CD14-positive monocyte (primary cell): Measurements from ENCODE around the gene IGLL5. TPM values are rescaled to one million over a fixed set of nuclear protein-coding genes. Genes with fewer than 3 reads are reported as not detected.
A peak's percentile ranks its signal among the peaks of the same experiment; 100 is the strongest.

Experiments
- DNase-seq, 3 donors: peaks; one replicate each; pipeline ENCODE4 v3.0.0-alpha.2; 2011 to 2022
- H2AFZ ChIP-seq: 2 replicates; pipeline ENCODE4 v1.6.0; 2012; ENCODE audit warnings: mild to moderate bottlenecking, low read depth, low read length, inconsistent platforms; ENCODE audit not compliant: insufficient read depth, poor library complexity, severe bottlenecking
- H3K27ac ChIP-seq, 2 donors: 1 replicate in 1 of 2; 2 replicates in 1 of 2; pipeline ENCODE4 v1.5.1; 2012 to 2013; ENCODE audit warnings: low read length in 2 of 2, control low read depth in 1 of 2, inconsistent platforms in 1 of 2, low read depth in 1 of 2, mild to moderate bottlenecking in 1 of 2
- H3K27me3 ChIP-seq, 2 donors: one replicate each; pipeline versions ENCODE4 v1.6.0 to v1.6.1; 2011 to 2013; ENCODE audit warnings: low read length in 2 of 2; ENCODE audit not compliant: control insufficient read depth in 2 of 2, insufficient read depth in 2 of 2
- H3K36me3 ChIP-seq, 2 donors: replicated peaks in 1 of 2; 1 replicate in 1 of 2; 2 replicates in 1 of 2; pipeline versions ENCODE4 v1.5.1 to v1.6.1; 2012 to 2013; ENCODE audit warnings: low read length in 2 of 2, control low read depth in 1 of 2, inconsistent platforms in 1 of 2, mild to moderate bottlenecking in 1 of 2; ENCODE audit not compliant: insufficient read depth in 2 of 2, control insufficient read depth in 1 of 2
- H3K4me1 ChIP-seq, 2 donors: 1 replicate in 1 of 2; 2 replicates in 1 of 2; pipeline versions ENCODE4 v1.5.1 to v1.6.1; 2012 to 2013; ENCODE audit warnings: low read length in 2 of 2, control low read depth in 1 of 2, inconsistent platforms in 1 of 2, mild to moderate bottlenecking in 1 of 2, moderate library complexity in 1 of 2; ENCODE audit not compliant: insufficient read depth in 2 of 2, control insufficient read depth in 1 of 2
- H3K4me2 ChIP-seq: replicated peaks from 2 replicates; pipeline ENCODE3; 2012; ENCODE audit warnings: low read length, moderate library complexity, mild to moderate bottlenecking; ENCODE audit not compliant: poor library complexity, severe bottlenecking; ENCODE audit errors: extremely low read depth
- H3K4me3 ChIP-seq, 3 experiments: fragments of 200-600 bp in 1 of 3; sonication (generic) in 1 of 3; replicated peaks in 1 of 3; 1 replicate in 2 of 3; 2 replicates in 1 of 3; pipeline ENCODE4 v1.5.1; 2011 to 2013; ENCODE audit warnings: low read length in 3 of 3, mild to moderate bottlenecking in 3 of 3, control low read depth in 2 of 3, low read depth in 2 of 3, inconsistent platforms in 1 of 3, moderate library complexity in 1 of 3
- H3K79me2 ChIP-seq: 2 replicates; pipeline ENCODE4 v1.6.0; 2012; ENCODE audit warnings: mild to moderate bottlenecking, control low read depth, inconsistent platforms, low read length, moderate library complexity; ENCODE audit not compliant: insufficient read depth
- H3K9ac ChIP-seq: 2 replicates; pipeline ENCODE4 v1.6.0; 2017; ENCODE audit warnings: low read length, mild to moderate bottlenecking; ENCODE audit not compliant: insufficient read depth, poor library complexity, severe bottlenecking
- H3K9me3 ChIP-seq, 2 donors: replicated peaks in 1 of 2; 1 replicate in 1 of 2; 2 replicates in 1 of 2; pipeline versions ENCODE4 v1.5.1 to v1.6.1; 2012 to 2013; ENCODE audit warnings: low read length in 2 of 2, control low read depth in 1 of 2; ENCODE audit not compliant: control insufficient read depth in 1 of 2, insufficient read depth in 1 of 2
- H4K20me1 ChIP-seq: 2 replicates; pipeline ENCODE4 v1.6.0; 2012; ENCODE audit warnings: mild to moderate bottlenecking, low read length, control low read depth, moderate library complexity; ENCODE audit not compliant: insufficient read depth
- H3K27ac Mint-ChIP-seq, 7 donors: one replicate each; pipeline ENCODE4 v1.8.0; 2020; ENCODE audit warnings: mild to moderate bottlenecking in 7 of 7, mixed read lengths in 7 of 7, moderate library complexity in 6 of 7, inconsistent platforms in 2 of 7
- H3K27me3 Mint-ChIP-seq, 3 donors: one replicate each; pipeline ENCODE4 v1.8.0; 2021 to 2022; ENCODE audit warnings: low read depth in 3 of 3, mild to moderate bottlenecking in 3 of 3, mixed read lengths in 3 of 3, moderate library complexity in 3 of 3, inconsistent platforms in 1 of 3
- H3K36me3 Mint-ChIP-seq, 2 donors: one replicate each; pipeline ENCODE4 v1.8.0; 2020; ENCODE audit warnings: mixed read lengths in 2 of 2, inconsistent platforms in 1 of 2, mild to moderate bottlenecking in 1 of 2
- H3K4me1 Mint-ChIP-seq: one replicate; pipeline ENCODE4 v1.8.0; 2020; ENCODE audit warnings: mild to moderate bottlenecking, mixed read lengths
- H3K4me3 Mint-ChIP-seq, 2 donors: one replicate each; pipeline ENCODE4 v1.8.0; 2020; ENCODE audit warnings: mild to moderate bottlenecking in 2 of 2, mixed read lengths in 2 of 2, moderate library complexity in 1 of 2
- H3K9me3 Mint-ChIP-seq, 7 donors: one replicate each; pipeline ENCODE4 v1.8.0; 2020 to 2022; ENCODE audit warnings: mixed read lengths in 7 of 7, mild to moderate bottlenecking in 6 of 7, moderate library complexity in 6 of 7, inconsistent platforms in 2 of 7
- CTCF ChIP-seq: fragments of 200-600 bp; IDR thresholded peaks from one replicate; pipeline ENCODE4 v1.8.0; 2022; ENCODE audit warnings: antibody characterized with exemption, mild to moderate bottlenecking
- WGBS: methylation state at CpG from one replicate; pipeline ENCODE4 v1.1.5; 2013; ENCODE audit warnings: missing lambda C conversion rate; ENCODE audit not compliant: insufficient coverage; 5-methylcytosine and 5-hydroxymethylcytosine counted together
- intact Hi-C, 2 donors: fragments of 100-400 bp; cut with micrococcal nuclease; formaldehyde crosslinking; loops; one replicate each; pipeline versions ENCODE4 v1.15.0 to v1.15.1; 2023
- polyA plus RNA-seq, 3 donors: library from polyadenylated mRNA; depleted of rRNA in 1 of 3; unstranded in 2 of 3; stranded (reverse) in 1 of 3; fragments of 300-500 nt in 2 of 3; fragments of >200 nt in 1 of 3; fragmentation: Illumina TruSeq in 2 of 3; gene quantifications; 1 replicate in 2 of 3; 2 replicates in 1 of 3; pipeline ENCODE4 v1.2.3, GENCODE V29; 2012 to 2021

The IGLL5 gene
- polyA plus RNA-seq, 3 donors = 0.21 to 0.38 TPM; not detected in 1

DNA sequence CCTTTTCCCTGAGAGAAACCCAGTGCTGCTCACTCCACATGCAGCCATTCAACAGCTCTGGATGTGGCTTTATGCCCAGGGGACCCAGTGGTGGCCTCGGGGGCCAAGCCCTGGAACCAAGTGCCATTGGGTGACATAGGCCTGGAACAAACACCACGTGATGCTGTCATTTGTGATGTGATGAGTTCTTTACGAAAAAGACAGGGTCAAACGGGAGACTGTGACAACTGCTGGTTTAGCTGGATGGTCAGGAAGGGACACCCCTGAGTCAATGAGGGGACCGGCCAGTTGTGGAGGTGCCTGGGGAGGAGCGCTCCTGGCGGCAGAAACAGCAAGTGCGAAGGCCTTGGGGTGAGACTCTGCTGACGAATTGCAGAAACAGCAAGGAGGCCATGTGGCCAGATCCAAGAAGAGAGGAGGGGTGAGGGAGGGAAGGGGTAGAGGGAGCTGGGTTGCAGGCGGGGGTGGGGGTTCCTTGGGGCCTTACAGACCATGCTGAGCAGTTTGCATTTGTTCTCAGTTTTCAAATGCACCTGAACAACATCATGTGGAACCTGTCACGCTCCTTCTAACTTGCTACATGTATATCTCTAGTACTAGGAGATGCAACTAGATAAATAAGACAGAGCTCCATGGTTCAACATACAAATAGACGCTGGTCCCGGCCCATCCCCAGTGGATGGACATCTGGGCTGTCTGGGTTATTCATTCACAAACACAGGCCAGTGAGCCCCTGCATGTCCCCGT, 56.1 kb downstream of the IGLL5 start:
- H4K20me1 ChIP-seq = no peaks in the 10 kb centered on the region
- 94% methylated on average over 12 of the region's 14 CpGs for WGBS
- H3K4me3 ChIP-seq = no peak overlapping the region
- no peaks in the 10 kb centered on the region for H3K36me3 ChIP-seq
- TF ChIP-seq CTCF = no peak
- Mint-ChIP-seq H3K4me3 (no peak overlapping the region), H3K27me3 (peaks cover 3 to 8% (median 4%) of the 10 kb centered on the region in 3 donors), H3K27ac (peak overlapping the region in 4 of 7 donors; percentile 18 to 60 (median 43)), H3K9me3 (no peaks in the 10 kb centered on the region), H3K4me1 (peaks cover 69% of the 10 kb centered on the region), H3K36me3 (no peaks in the 10 kb centered on the region)
- no peaks in the 10 kb centered on the region for H3K79me2 ChIP-seq
- peak overlapping the region; percentile 16 for H3K9ac ChIP-seq
- DNase-seq = peak in 1 of 3 donors; percentile 2
- peak overlapping the region in 1 of 2 donors; percentile 50 for H3K27ac ChIP-seq
- no peak overlapping the region for H3K4me2 ChIP-seq
- H3K9me3 ChIP-seq = no peaks in the 10 kb centered on the region
- peaks cover 71 to 72% of the 10 kb centered on the region in 2 donors for H3K4me1 ChIP-seq
- H3K27me3 ChIP-seq = no peaks in the 10 kb centered on the region
- H2AFZ ChIP-seq = no peak overlapping the region
- intact Hi-C loops = loop anchor here (2.0 kb wide), 2 partner anchors 15 to 21 kb away; no protein-coding TSS in a partner anchor

DNA sequence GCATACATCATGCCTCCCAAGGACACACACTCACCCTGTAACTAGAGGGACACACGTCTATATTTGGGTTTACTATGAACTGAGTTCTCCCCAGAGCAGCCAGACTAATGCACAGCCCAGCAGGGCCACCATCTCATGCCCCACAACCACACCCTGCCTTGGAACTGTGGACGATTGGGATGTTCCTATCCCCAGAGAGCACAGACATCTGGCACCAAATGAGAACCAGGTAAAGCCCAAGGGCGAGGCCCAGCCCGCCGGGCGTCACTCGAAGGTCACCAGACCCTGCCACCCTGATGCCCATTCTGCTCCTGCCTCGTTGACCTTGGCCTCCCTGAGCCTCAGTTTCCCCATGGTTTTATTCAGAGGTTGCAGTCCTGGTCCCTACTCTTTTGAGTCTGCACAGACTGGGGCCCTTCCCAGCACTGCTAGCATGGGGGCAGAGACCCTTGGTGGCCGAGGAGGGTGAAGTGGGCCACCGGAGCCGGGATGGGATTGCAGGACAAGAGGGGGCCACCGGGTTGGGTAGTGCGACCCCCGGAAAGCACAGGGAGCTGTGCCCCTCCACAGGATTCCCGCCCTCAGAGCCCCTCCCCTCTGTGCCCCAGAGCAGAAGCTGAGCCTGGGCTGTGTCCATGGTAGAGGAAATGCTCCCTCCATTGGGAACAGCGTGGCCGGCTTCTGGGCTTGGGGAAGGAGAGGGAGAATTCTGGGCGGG, 56.8 kb downstream of the IGLL5 start:
- H3K79me2 ChIP-seq = no peaks in the 10 kb centered on the region
- WGBS = 93% methylated on average over 10 of the region's 18 CpGs
- H3K27me3 Mint-ChIP-seq = peaks cover 3% of the 10 kb centered on the region in 3 donors
- intact Hi-C loops = no loop called here
- H3K36me3 Mint-ChIP-seq = no peaks in the 10 kb centered on the region
- H2AFZ ChIP-seq = no peak overlapping the region
- H3K9me3 ChIP-seq = no peaks in the 10 kb centered on the region
- H3K4me1 ChIP-seq = peaks cover 74 to 78% of the 10 kb centered on the region in 2 donors
- no peaks in the 10 kb centered on the region for H3K27me3 ChIP-seq
- no peak for TF ChIP-seq CTCF
- H3K27ac Mint-ChIP-seq = peak overlapping the region in 3 of 7 donors; percentile 37 to 60 (median 56)
- no peak overlapping the region for H3K9ac ChIP-seq
- H4K20me1 ChIP-seq = no peaks in the 10 kb centered on the region
- no peak overlapping the region for H3K27ac ChIP-seq
- H3K4me3 ChIP-seq = no peak overlapping the region
- no peaks in the 10 kb centered on the region for H3K36me3 ChIP-seq
- no peaks in the 10 kb centered on the region for H3K9me3 Mint-ChIP-seq
- H3K4me3 Mint-ChIP-seq = no peak overlapping the region
- H3K4me2 ChIP-seq = no peak overlapping the region
- peaks cover 73% of the 10 kb centered on the region for H3K4me1 Mint-ChIP-seq
- DNase-seq = peak in 1 of 3 donors; percentile 1
